GM12872 (cell line): ENCODE results near the gene TMEM33.

ENCODE experiments used
- TF ChIP-seq, protein P1 (sequence below): IDR thresholded peaks from 3 replicates; pipeline ENCODE4 v1.5.1; 2011; ENCODE audit warnings: low read depth, mild to moderate bottlenecking, low read length, moderate library complexity; ENCODE audit not compliant: insufficient read depth

TMEM33 gene

DNA sequence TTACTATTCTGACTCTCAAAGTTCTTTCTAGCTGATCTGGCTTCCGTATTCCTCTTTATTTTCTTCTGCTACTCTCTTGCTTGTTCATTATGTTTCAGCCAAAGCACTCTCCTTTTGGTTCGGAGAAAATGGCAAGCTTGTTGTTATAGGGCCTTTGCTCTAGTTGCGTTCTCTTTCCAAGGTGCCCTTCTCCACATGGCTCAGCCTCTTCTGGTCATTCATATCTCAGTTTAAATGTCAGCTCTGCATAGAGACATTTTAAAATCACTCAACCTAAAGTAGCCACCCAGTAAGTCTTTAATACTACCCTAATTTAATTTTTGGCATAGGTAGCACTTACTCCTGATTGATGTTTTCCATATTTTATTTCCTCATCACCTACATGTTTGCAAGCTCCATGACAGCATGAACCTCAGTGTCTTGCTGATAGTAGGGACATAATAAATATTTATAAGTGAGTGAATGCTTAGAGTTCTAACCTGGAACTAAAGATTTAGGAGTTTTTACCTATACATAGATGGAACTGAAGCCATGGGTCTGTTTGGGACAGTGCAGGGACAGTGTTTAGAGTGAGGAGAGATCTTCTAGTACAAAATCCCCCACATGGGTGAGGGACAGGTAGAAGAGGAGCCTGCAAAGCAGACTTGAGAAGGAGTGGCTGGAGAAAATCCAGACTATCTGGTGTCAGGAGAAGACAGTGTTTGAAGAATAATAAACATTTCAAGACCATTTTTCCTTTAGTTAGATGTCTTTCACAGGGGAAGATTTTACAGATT is 73.0 kb downstream of the TMEM33 start:
- TF ChIP-seq, protein P1, sequence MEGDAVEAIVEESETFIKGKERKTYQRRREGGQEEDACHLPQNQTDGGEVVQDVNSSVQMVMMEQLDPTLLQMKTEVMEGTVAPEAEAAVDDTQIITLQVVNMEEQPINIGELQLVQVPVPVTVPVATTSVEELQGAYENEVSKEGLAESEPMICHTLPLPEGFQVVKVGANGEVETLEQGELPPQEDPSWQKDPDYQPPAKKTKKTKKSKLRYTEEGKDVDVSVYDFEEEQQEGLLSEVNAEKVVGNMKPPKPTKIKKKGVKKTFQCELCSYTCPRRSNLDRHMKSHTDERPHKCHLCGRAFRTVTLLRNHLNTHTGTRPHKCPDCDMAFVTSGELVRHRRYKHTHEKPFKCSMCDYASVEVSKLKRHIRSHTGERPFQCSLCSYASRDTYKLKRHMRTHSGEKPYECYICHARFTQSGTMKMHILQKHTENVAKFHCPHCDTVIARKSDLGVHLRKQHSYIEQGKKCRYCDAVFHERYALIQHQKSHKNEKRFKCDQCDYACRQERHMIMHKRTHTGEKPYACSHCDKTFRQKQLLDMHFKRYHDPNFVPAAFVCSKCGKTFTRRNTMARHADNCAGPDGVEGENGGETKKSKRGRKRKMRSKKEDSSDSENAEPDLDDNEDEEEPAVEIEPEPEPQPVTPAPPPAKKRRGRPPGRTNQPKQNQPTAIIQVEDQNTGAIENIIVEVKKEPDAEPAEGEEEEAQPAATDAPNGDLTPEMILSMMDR = no peak
